Right lobe of liver (tissue), 6 donors: Measurements from ENCODE around the gene LONP1. TPM values are rescaled to one million over a fixed set of nuclear protein-coding genes. Genes with fewer than 3 reads are reported as not detected.
A peak's percentile ranks its signal among the peaks of the same experiment; 100 is the strongest.

Source experiments
- ATAC-seq, 4 donors: fragments of 200-7000 bp; cut with Tn5 transposase; one replicate each; pipeline ENCODE4 v1.9.1; 2020; ENCODE audit warnings: mild to moderate bottlenecking in 4 of 4, moderate library complexity in 4 of 4
- DNase-seq, 3 donors: peaks; one replicate each; pipeline ENCODE4 v3.0.0-alpha.2; 2020
- H3K27ac ChIP-seq, 3 donors: fragments of 200-600 bp; one replicate each; pipeline ENCODE4 v1.8.0; 2022
- H3K27me3 ChIP-seq, 2 donors: fragments of 200-600 bp; one replicate each; pipeline ENCODE4 v1.8.0; 2022
- H3K36me3 ChIP-seq, 4 donors: fragments of 200-600 bp; sonication (generic) in 1 of 4; one replicate each; pipeline versions ENCODE4 v1.5.1 to v1.8.0; 2017 to 2022; ENCODE audit warnings: control low read depth in 1 of 4
- H3K4me1 ChIP-seq, 4 donors: fragments of 200-600 bp; sonication (generic) in 1 of 4; one replicate each; pipeline versions ENCODE4 v1.5.1 to v1.8.0; 2017 to 2022; ENCODE audit warnings: control low read depth in 1 of 4
- H3K4me3 ChIP-seq, 3 donors: fragments of 200-600 bp; one replicate each; pipeline ENCODE4 v1.8.0; 2022
- H3K9me3 ChIP-seq, 4 donors: fragments of 200-600 bp; sonication (generic) in 1 of 4; one replicate each; pipeline versions ENCODE4 v1.5.1 to v1.8.0; 2017 to 2022; ENCODE audit warnings: control low read depth in 1 of 4
- CTCF ChIP-seq, 4 donors: fragments of 200-600 bp in 3 of 4; fragments of 450-650 bp in 1 of 4; IDR thresholded peaks; one replicate each; pipeline versions ENCODE4 v1.5.1 to v1.8.0; 2016 to 2022; ENCODE audit warnings: antibody characterized with exemption in 4 of 4, mild to moderate bottlenecking in 2 of 4
- POLR2A ChIP-seq: fragments of 450-650 bp; IDR thresholded peaks from one replicate; pipeline ENCODE4 v1.6.1; 2017; ENCODE audit warnings: antibody characterized with exemption, mild to moderate bottlenecking
- WGBS: methylation state at CpG from one replicate; pipeline ENCODE4 v1.1.6; 2018; ENCODE audit warnings: low coverage, low lambda C conversion rate; ENCODE audit not compliant: insufficient coverage; ENCODE audit errors: missing lambda C conversion rate; 5-methylcytosine and 5-hydroxymethylcytosine counted together
- intact Hi-C, 2 donors: fragments of 100-400 bp; cut with DNase I; formaldehyde crosslinking; loops; one replicate each; pipeline versions ENCODE4 v1.11.2 to v1.14.1; 2022
- long read RNA-seq: library from polyadenylated mRNA; unstranded; transcript quantifications from one replicate; pipeline ENCODE4 v2.0.0, GENCODE V29; 2019
- total RNA-seq, 6 experiments: library from RNA; depleted of rRNA in 2 of 6; stranded (reverse); fragments of >200 nt in 2 of 6; fragmentation: NEBNext Ultra II Directional in 3 of 6; extraction: Animal tissue kit (Norgen Biotek cat#: 25700) in 3 of 6; gene quantifications; one replicate each; pipeline versions ENCODE4 v1.1.0 to v1.2.4, GENCODE V29; 2016 to 2023
- donor health status: DM: no; HTN: yes; CAD: no.
- donor health status: DM: no; HTN: no; CAD: no.
- donor health status: DM: no; HTN: no; CAD: no.
- donor health status: DM: no; HTN: yes; CAD: no.
- donor health status: DM: no; HTN: yes; CAD: no.

The LONP1 gene, protein sequence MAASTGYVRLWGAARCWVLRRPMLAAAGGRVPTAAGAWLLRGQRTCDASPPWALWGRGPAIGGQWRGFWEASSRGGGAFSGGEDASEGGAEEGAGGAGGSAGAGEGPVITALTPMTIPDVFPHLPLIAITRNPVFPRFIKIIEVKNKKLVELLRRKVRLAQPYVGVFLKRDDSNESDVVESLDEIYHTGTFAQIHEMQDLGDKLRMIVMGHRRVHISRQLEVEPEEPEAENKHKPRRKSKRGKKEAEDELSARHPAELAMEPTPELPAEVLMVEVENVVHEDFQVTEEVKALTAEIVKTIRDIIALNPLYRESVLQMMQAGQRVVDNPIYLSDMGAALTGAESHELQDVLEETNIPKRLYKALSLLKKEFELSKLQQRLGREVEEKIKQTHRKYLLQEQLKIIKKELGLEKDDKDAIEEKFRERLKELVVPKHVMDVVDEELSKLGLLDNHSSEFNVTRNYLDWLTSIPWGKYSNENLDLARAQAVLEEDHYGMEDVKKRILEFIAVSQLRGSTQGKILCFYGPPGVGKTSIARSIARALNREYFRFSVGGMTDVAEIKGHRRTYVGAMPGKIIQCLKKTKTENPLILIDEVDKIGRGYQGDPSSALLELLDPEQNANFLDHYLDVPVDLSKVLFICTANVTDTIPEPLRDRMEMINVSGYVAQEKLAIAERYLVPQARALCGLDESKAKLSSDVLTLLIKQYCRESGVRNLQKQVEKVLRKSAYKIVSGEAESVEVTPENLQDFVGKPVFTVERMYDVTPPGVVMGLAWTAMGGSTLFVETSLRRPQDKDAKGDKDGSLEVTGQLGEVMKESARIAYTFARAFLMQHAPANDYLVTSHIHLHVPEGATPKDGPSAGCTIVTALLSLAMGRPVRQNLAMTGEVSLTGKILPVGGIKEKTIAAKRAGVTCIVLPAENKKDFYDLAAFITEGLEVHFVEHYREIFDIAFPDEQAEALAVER
- 100 to 1,000 TPM in 2 of 6 experiments, 10 to 100 TPM in 4; 54.5 to 123 (median 66.8) TPM for total RNA-seq
- long read RNA-seq, partial matches to known transcripts = 10 of 11 reads
- long read RNA-seq, other reads (novel, unspliced or antisense) = 0 of 11 reads

DNA sequence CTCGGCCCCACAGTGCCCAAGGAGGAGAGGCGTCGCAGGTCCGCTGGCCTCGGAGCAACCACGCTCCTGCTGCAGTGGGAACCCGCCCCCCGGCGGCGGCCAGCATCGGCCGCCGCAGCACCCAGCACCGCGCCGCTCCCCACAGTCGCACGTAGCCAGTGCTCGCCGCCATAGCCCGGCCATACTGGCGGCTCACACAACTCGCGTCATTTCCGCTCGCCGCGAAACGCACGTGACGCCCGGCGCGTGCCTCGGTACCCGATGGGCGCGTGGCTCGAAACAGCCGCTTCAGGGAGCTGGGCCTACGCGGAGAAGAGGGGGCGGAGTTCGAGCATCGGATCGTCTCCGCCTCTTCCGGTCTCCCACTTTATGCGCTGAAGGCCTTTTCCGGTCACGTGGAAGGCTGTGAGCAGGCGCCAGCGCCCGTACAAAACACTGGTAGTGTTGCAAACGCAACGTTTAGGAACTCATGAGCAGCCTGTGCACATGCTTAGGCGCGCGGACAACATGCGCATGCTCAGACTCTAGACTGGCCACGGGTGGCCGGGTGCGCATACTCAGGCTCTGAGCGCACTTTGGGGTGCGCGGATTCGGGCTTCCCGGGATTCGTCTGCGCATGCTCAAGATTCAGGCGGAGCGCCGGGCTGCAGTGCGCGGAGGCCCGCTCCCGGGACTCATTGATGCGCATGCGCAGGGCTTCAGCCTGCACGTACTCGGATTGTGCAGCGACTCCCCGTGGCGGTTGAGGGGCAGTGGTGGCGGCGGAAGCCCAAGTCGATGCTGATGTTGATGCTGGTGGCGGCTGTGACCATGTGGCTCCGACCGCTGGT, at the start of gene LONP1, which contains the start of gene CATSPERD:
TSS of gene LONP1 (minus strand) at position 186 of the 830 bp plus-strand sequence. CDS start at position 172, 14 bp downstream.
TSS of gene CATSPERD (plus strand) at position 677 of the 830 bp plus-strand sequence. CDS start at position 778, 101 bp downstream.
- H3K36me3 ChIP-seq = no peaks in the 10 kb centered on the region
- intact Hi-C loops = no loop called here
- DNase-seq (peak; percentile 98 to 99 (median 99)), ATAC-seq (peak; percentile 94 to 97 (median 96))
- TF ChIP-seq POLR2A (peak; percentile 77), CTCF (IDR thresholded peaks at IDR 0.05) (peak; percentile 86 to 90 (median 88))
- no peaks in the 10 kb centered on the region for H3K9me3 ChIP-seq
- peak within 1 kb of the TSS; percentile 82 to 90 (median 89) for H3K27ac ChIP-seq
- H3K4me3 ChIP-seq = peak within 1 kb of the TSS; percentile 83 to 100 (median 85)
- WGBS = 0% methylated on average over 12 of the region's 90 CpGs
- no peaks in the 10 kb centered on the region for H3K27me3 ChIP-seq
- H3K4me1 ChIP-seq = peaks cover 2 to 14% (median 9%) of the 10 kb centered on the region in 4 donors

DNA sequence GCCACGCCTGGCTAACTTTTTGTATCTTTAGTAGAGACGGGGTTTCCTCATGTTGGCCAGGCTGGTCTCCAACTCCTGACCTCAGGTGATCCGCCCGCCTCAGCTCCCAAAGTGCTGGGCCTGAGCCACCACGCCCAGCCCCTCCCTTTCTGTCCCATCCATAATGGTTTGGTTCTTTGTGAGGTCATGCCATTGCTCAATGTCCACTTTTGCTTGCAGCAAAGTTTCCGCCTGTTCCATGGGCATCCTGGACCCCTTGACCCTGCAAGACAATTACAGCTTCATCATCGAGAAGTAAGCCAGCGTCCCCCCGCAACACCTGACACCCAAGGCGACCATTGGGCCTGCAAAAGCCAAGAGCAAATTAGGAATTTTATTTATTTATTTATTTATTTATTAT, 48.0 kb upstream of the LONP1 start:
- intact Hi-C loops = no loop called here
- no peak for DNase-seq
- ATAC-seq = no peak

DNA sequence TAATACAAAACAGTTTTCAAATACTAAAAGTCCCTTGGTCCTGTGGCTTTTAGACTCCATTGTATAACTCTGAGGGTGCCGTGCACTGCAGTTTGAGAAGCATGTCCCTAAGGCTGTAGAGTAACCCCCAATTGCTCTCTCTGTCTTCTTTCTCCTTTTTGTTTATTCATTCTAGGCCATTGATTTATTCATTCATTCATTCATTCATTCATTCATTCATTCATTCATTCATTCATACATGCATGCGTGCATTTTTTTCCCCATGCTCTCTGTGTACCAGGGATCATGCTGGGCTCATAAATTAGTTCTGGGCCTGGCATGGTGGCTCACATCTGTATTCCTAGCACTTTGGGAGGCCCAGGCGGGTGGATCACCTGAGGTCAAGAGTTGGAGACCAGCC, 45.3 kb upstream of the LONP1 start:
- 77% methylated on average over 1 of the region's 3 CpGs for WGBS
- Histone ChIP-seq H3K4me3 (no peak overlapping the region), H3K4me1 (no peaks in the 10 kb centered on the region), H3K27me3 (no peaks in the 10 kb centered on the region), H3K36me3 (no peaks in the 10 kb centered on the region), H3K27ac (no peak overlapping the region), H3K9me3 (no peaks in the 10 kb centered on the region)
- intact Hi-C loops = no loop called here
- TF ChIP-seq CTCF (IDR thresholded peaks at IDR 0.05) = no peak
- no peak for TF ChIP-seq POLR2A
- no peak for ATAC-seq
- no peak for DNase-seq

More for the DNA sequence above, 48.0 kb upstream of the LONP1 start:
- Histone ChIP-seq H3K36me3 (no peaks in the 10 kb centered on the region), H3K4me1 (no peaks in the 10 kb centered on the region), H3K4me3 (no peak overlapping the region), H3K27me3 (no peaks in the 10 kb centered on the region), H3K27ac (no peak overlapping the region), H3K9me3 (no peaks in the 10 kb centered on the region)
- 90% methylated on average over 9 of the region's 10 CpGs for WGBS
- no peak for TF ChIP-seq CTCF (IDR thresholded peaks at IDR 0.05)
- TF ChIP-seq POLR2A = no peak
